Measurements from ENCODE around the gene C1orf159. TPM values are rescaled to one million over a fixed set of nuclear protein-coding genes. Genes with fewer than 3 reads are reported as not detected.

C1orf159 gene
- total RNA-seq, 2 donors from 2014 or later: 18.9 to 36.0 TPM

GRCh38 chr1:1117469-1117831, 1.6 kb upstream of the C1orf159 start:
- Histone ChIP-seq H3K9me3 (no peaks in the 10 kb centered on the region), H3K4me1 (peaks cover 6% of the 10 kb centered on the region), H3K27me3 (no peaks in the 10 kb centered on the region), H3K36me3 (no peaks in the 10 kb centered on the region), H3K4me3 (no peak overlapping the region), H3K27ac (no peak overlapping the region), H3K9ac (ENCODE audit: low read depth in 2 of 2, low read length in 2 of 2) (no peak overlapping the region)
- no peak for TF ChIP-seq CTCF (IDR thresholded peaks at IDR 0.05)
- intact Hi-C loops (cut with DNase I): no loop called here
- peak; percentile 27 for DNase-seq

GRCh38 chr1:1116701-1117468, 996 bp upstream of the C1orf159 start:
- intact Hi-C loops (cut with DNase I): no loop called here
- no peaks in the 10 kb centered on the region for H3K27me3 ChIP-seq
- no peak overlapping the region for H3K27ac ChIP-seq
- H3K4me1 ChIP-seq: peaks cover 4% of the 10 kb centered on the region
- peak; percentile 30 for DNase-seq
- H3K4me3 ChIP-seq: peak overlapping the region; percentile 64
- H3K36me3 ChIP-seq: no peaks in the 10 kb centered on the region
- TF ChIP-seq CTCF (IDR thresholded peaks at IDR 0.05): no peak
- H3K9me3 ChIP-seq: no peaks in the 10 kb centered on the region
- H3K9ac ChIP-seq (ENCODE audit: low read depth in 2 of 2, low read length in 2 of 2): peak overlapping the region; percentile 40 to 51

GRCh38 chr1:1115136-1115785, 628 bp downstream of the C1orf159 start:
- no peaks in the 10 kb centered on the region for H3K9me3 ChIP-seq
- DNase-seq: peak; percentile 24
- H3K9ac ChIP-seq (ENCODE audit: low read depth in 2 of 2, low read length in 2 of 2): peak overlapping the region in 1 of 2 donors; percentile 34
- H3K4me1 ChIP-seq: peaks cover 3% of the 10 kb centered on the region
- H3K27me3 ChIP-seq: no peaks in the 10 kb centered on the region
- no peak overlapping the region for H3K27ac ChIP-seq
- TF ChIP-seq CTCF (IDR thresholded peaks at IDR 0.05): no peak
- peak overlapping the region; percentile 64 for H3K4me3 ChIP-seq
- no peaks in the 10 kb centered on the region for H3K36me3 ChIP-seq
- intact Hi-C loops (cut with DNase I): no loop called here

GRCh38 chr1:1114431-1114830, 1.5 kb downstream of the C1orf159 start:
- no peak for TF ChIP-seq CTCF (IDR thresholded peaks at IDR 0.05)
- H3K36me3 ChIP-seq: no peaks in the 10 kb centered on the region
- H3K4me3 ChIP-seq: no peak overlapping the region
- intact Hi-C loops (cut with DNase I): no loop called here
- no peak overlapping the region for H3K27ac ChIP-seq
- H3K9ac ChIP-seq (ENCODE audit: low read depth in 2 of 2, low read length in 2 of 2): no peak overlapping the region
- H3K4me1 ChIP-seq: peaks cover 3% of the 10 kb centered on the region
- no peaks in the 10 kb centered on the region for H3K9me3 ChIP-seq
- no peak for DNase-seq
- H3K27me3 ChIP-seq: no peaks in the 10 kb centered on the region

GRCh38 chr1:1112237-1112985, 3.5 kb downstream of the C1orf159 start:
- no peaks in the 10 kb centered on the region for H3K36me3 ChIP-seq
- no peak for TF ChIP-seq CTCF (IDR thresholded peaks at IDR 0.05)
- DNase-seq: no peak
- no peaks in the 10 kb centered on the region for H3K27me3 ChIP-seq
- no peak overlapping the region for H3K9ac ChIP-seq (ENCODE audit: low read depth in 2 of 2, low read length in 2 of 2)
- intact Hi-C loops (cut with DNase I): no loop called here
- H3K9me3 ChIP-seq: no peaks in the 10 kb centered on the region
- peaks cover 3% of the 10 kb centered on the region for H3K4me1 ChIP-seq
- no peak overlapping the region for H3K27ac ChIP-seq
- no peak overlapping the region for H3K4me3 ChIP-seq

Measured in colonic mucosa (tissue), 4 donors.